GM23248 (cell line): ENCODE measurements around the gene DNAJB12. TPM values are rescaled to one million over a fixed set of nuclear protein-coding genes. Genes with fewer than 3 reads are reported as not detected.

Experiments
- DNase-seq: peaks from one replicate; pipeline ENCODE4 v3.0.0-alpha.2; 2015
- H2AFZ ChIP-seq: fragments of 200-600 bp; sonication (generic); 2 replicates; pipeline ENCODE4 v1.6.1; 2016; ENCODE audit warnings: antibody characterized with exemption
- H3F3A ChIP-seq: fragments of 200-600 bp; sonication (generic); 2 replicates; pipeline ENCODE4 v1.6.1; 2016; ENCODE audit warnings: mild to moderate bottlenecking, antibody characterized with exemption, mixed run types; ENCODE audit not compliant: insufficient read depth
- H3K27ac ChIP-seq: fragments of 200-600 bp; sonication (generic); 2 replicates; pipeline ENCODE4 v1.5.1; 2016; ENCODE audit warnings: mild to moderate bottlenecking
- H3K27me3 ChIP-seq: fragments of 200-600 bp; sonication (generic); replicated peaks from 2 replicates; pipeline ENCODE4 v1.6.1; 2016; ENCODE audit warnings: mild to moderate bottlenecking; ENCODE audit not compliant: insufficient read depth
- H3K36me3 ChIP-seq: fragments of 200-600 bp; sonication (generic); 2 replicates; pipeline ENCODE4 v1.6.1; 2016; ENCODE audit warnings: low read depth, mild to moderate bottlenecking
- H3K4me1 ChIP-seq: fragments of 200-600 bp; sonication (generic); 2 replicates; pipeline ENCODE4 v1.6.1; 2016; ENCODE audit warnings: mild to moderate bottlenecking; ENCODE audit not compliant: insufficient read depth
- H3K4me2 ChIP-seq: fragments of 200-600 bp; sonication (generic); one replicate; pipeline ENCODE4 v1.6.1; 2016; ENCODE audit warnings: mild to moderate bottlenecking; ENCODE audit not compliant: unreplicated experiment
- H3K4me3 ChIP-seq: fragments of 200-600 bp; sonication (generic); 2 replicates; pipeline ENCODE4 v1.5.1; 2016; ENCODE audit warnings: mild to moderate bottlenecking
- H3K79me2 ChIP-seq: fragments of 200-600 bp; sonication (generic); 2 replicates; pipeline ENCODE4 v1.6.1; 2016; ENCODE audit warnings: mild to moderate bottlenecking; ENCODE audit not compliant: insufficient read depth
- H3K9ac ChIP-seq: fragments of 200-600 bp; sonication (generic); 2 replicates; pipeline ENCODE4 v1.6.1; 2016; ENCODE audit warnings: mild to moderate bottlenecking
- H3K9me2 ChIP-seq: fragments of 200-600 bp; sonication (generic); 2 replicates; pipeline ENCODE4 v1.6.1; 2016; ENCODE audit warnings: mixed run types, mild to moderate bottlenecking, moderate library complexity; ENCODE audit not compliant: insufficient read depth
- H3K9me3 ChIP-seq: fragments of 200-600 bp; sonication (generic); one replicate; pipeline ENCODE4 v1.6.1; 2017; ENCODE audit warnings: low read depth
- H4K20me1 ChIP-seq: fragments of 200-600 bp; sonication (generic); 2 replicates; pipeline ENCODE4 v1.6.0; 2016; ENCODE audit not compliant: insufficient read depth
- EZH2 ChIP-seq: fragments of 200-600 bp; sonication (generic); IDR thresholded peaks from 2 replicates; pipeline ENCODE4 v1.6.1; 2018; ENCODE audit warnings: antibody characterized with exemption, mild to moderate bottlenecking; ENCODE audit not compliant: insufficient read depth, poor library complexity, severe bottlenecking
- EZH2phosphoT487 ChIP-seq: fragments of 200-600 bp; sonication (generic); IDR thresholded peaks from 2 replicates; pipeline ENCODE4 v1.6.1; 2018; ENCODE audit warnings: antibody characterized with exemption, moderate library complexity, mild to moderate bottlenecking, low read depth; ENCODE audit not compliant: insufficient read depth
- WGBS, 2 experiments: methylation state at CpG; one replicate each; pipeline ENCODE4 v1.1.6; 2015 to 2017; ENCODE audit warnings: low lambda C conversion rate in 2 of 2, low coverage in 1 of 2; ENCODE audit errors: missing lambda C conversion rate in 2 of 2; 5-methylcytosine and 5-hydroxymethylcytosine counted together
- in situ Hi-C: fragments of 300-500 bp; cut with MboI; formaldehyde crosslinking; loops from 2 replicates; pipeline ENCODE4 v1.15.0; 2020
- polyA plus RNA-seq: library from polyadenylated mRNA; unstranded; fragments of >200 nt; fragmentation: Nextera tagmentation; extraction: Ambion mirVana; gene quantifications from 2 replicates; pipeline ENCODE4 v1.2.1, GENCODE V29; 2016
- total RNA-seq: library from RNA; depleted of rRNA; stranded (reverse); fragments of >200 nt; shearing (Covaris generic); gene quantifications from 2 replicates; pipeline ENCODE4 v1.2.3, GENCODE V29; 2014

The DNAJB12 gene
- total and polyA plus RNA-seq, 2 experiments from 2014 or later, result 28.4 to 32.0 TPM

- Histone ChIP-seq H3K27me3 (no peaks in the 10 kb centered on the region), H3K9me3 (no peaks in the 10 kb centered on the region), H3K27ac (no peak overlapping the region), H3K4me1 (no peaks in the 10 kb centered on the region), H3F3A (no peaks in the 10 kb centered on the region), H3K9ac (no peak overlapping the region), H4K20me1 (no peaks in the 10 kb centered on the region), H3K4me3 (no peak overlapping the region), H3K79me2 (no peaks in the 10 kb centered on the region), H3K4me2 (no peak overlapping the region), H3K9me2 (no peaks in the 10 kb centered on the region), H3K36me3 (no peaks in the 10 kb centered on the region), H2AFZ (no peak overlapping the region)
- WGBS, 2 experiments, result 96 to 97% methylated on average over 5 of the region's 5 CpGs
- TF ChIP-seq EZH2phosphoT487, result no peak
- TF ChIP-seq EZH2, result no peak
- no peak for DNase-seq
- in situ Hi-C loops, result no loop called here
These were observed 35.0 kb upstream of the DNAJB12 start for GRCh38 chr10:72389716-72390115.

DNA sequence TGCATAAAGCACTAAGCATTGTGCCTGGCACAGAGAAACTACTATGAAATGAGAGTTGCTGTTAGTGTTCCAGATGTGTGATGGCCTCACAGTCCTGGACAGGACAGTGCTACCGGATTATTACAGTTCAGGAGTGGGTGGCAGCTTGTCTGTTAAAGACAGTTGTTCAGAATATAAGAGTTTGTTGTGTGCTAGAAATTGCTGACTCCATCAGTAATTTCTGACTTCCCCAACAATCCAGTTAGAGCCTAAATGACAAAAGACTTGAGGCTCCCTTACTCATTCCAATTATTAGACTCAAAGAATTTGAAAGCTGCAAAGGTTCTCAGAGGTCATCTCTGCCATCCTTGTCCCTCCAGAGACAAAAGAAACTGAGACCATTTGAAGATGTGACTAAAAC is 34.3 kb upstream of the DNAJB12 start:
- H3K27ac ChIP-seq, result no peak overlapping the region
- H2AFZ ChIP-seq, result no peak overlapping the region
- no peak overlapping the region for H3K4me2 ChIP-seq
- DNase-seq, result no peak
- H3K4me3 ChIP-seq, result no peak overlapping the region
- H3K9me3 ChIP-seq, result no peaks in the 10 kb centered on the region
- H3K36me3 ChIP-seq, result no peaks in the 10 kb centered on the region
- TF ChIP-seq EZH2, result no peak
- TF ChIP-seq EZH2phosphoT487, result no peak
- no peaks in the 10 kb centered on the region for H3K79me2 ChIP-seq
- in situ Hi-C loops, result no loop called here
- H3F3A ChIP-seq, result no peaks in the 10 kb centered on the region
- H4K20me1 ChIP-seq, result no peaks in the 10 kb centered on the region
- 96 to 100% methylated on average over 1 of the region's 1 CpG for WGBS, 2 experiments
- no peaks in the 10 kb centered on the region for H3K9me2 ChIP-seq
- H3K27me3 ChIP-seq, result no peaks in the 10 kb centered on the region
- no peaks in the 10 kb centered on the region for H3K4me1 ChIP-seq
- H3K9ac ChIP-seq, result no peak overlapping the region

GRCh38 chr10:72388062-72388461 is 33.3 kb upstream of the DNAJB12 start:
- no peaks in the 10 kb centered on the region for H3K27me3 ChIP-seq
- no peak overlapping the region for H3K4me2 ChIP-seq
- H3F3A ChIP-seq, result no peaks in the 10 kb centered on the region
- no peak overlapping the region for H2AFZ ChIP-seq
- WGBS, 2 experiments, result 98 to 99% methylated on average over 5 of the region's 5 CpGs
- H3K9me3 ChIP-seq, result no peaks in the 10 kb centered on the region
- no peaks in the 10 kb centered on the region for H4K20me1 ChIP-seq
- no peak overlapping the region for H3K27ac ChIP-seq
- in situ Hi-C loops, result no loop called here
- TF ChIP-seq EZH2phosphoT487 (no peak), EZH2 (no peak)
- no peaks in the 10 kb centered on the region for H3K9me2 ChIP-seq
- H3K79me2 ChIP-seq, result no peaks in the 10 kb centered on the region
- H3K9ac ChIP-seq, result no peak overlapping the region
- no peaks in the 10 kb centered on the region for H3K4me1 ChIP-seq
- no peaks in the 10 kb centered on the region for H3K36me3 ChIP-seq
- no peak overlapping the region for H3K4me3 ChIP-seq
- DNase-seq, result no peak

DNA sequence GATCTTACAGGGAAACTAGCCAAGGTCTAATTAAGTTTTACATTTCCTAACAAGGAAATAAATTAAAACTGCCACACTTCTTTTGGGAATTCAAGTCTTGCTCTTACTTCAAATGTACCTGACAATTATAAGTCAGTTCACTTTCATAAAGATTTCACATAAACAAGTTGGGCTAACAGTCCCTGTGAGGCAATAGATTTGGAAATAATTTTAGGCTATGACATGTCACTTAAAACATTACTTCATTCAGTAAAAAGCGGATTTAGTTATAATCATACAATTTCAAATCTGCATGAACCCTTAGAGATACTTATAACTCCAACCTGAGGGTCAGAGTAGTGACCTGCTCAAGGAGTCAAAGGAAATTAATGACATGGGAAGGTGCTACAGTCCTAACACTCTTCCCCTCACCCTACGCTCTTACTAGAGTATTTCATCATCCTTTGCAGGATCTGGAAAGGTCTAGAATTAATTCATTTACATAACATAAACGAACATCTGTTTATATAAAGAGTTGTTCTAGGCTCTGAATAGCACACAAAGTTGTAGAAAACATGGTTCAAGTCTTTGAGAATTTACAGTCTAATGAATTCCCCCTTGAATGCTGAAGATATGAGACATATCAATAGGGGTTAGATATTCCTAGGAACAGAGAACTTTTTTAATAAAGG is 32.3 kb upstream of the DNAJB12 start:
- Histone ChIP-seq H3K9me2 (no peaks in the 10 kb centered on the region), H3K9ac (no peak overlapping the region), H3F3A (no peaks in the 10 kb centered on the region), H3K79me2 (no peaks in the 10 kb centered on the region), H2AFZ (no peak overlapping the region), H4K20me1 (no peaks in the 10 kb centered on the region), H3K9me3 (no peaks in the 10 kb centered on the region), H3K4me1 (no peaks in the 10 kb centered on the region), H3K27me3 (no peaks in the 10 kb centered on the region), H3K36me3 (no peaks in the 10 kb centered on the region), H3K4me2 (no peak overlapping the region), H3K4me3 (no peak overlapping the region), H3K27ac (no peak overlapping the region)
- no peak for TF ChIP-seq EZH2phosphoT487
- no peak for TF ChIP-seq EZH2
- in situ Hi-C loops, result no loop called here
- no peak for DNase-seq
- WGBS, 2 experiments, result 60 to 64% methylated on average over 3 of the region's 3 CpGs
